HFF-Myc (cell line): Measurements from ENCODE around the gene HIC1.

Experiments used
- DNase-seq: peaks from one replicate; pipeline ENCODE4 v3.0.0-alpha.2; 2011; ENCODE audit warnings: low read depth; ENCODE audit errors: extremely low read depth
- H3K4me3 ChIP-seq: replicated peaks from 2 replicates; pipeline ENCODE4 v1.5.1; 2011; ENCODE audit warnings: low read depth, mild to moderate bottlenecking, control low read depth, low read length
- TF ChIP-seq, protein P1 (sequence below): IDR thresholded peaks from 2 replicates; pipeline ENCODE4 v1.5.1; 2012; ENCODE audit warnings: mild to moderate bottlenecking, low read depth, low read length, control low read depth; ENCODE audit errors: missing control alignments

The HIC1 gene

DNA sequence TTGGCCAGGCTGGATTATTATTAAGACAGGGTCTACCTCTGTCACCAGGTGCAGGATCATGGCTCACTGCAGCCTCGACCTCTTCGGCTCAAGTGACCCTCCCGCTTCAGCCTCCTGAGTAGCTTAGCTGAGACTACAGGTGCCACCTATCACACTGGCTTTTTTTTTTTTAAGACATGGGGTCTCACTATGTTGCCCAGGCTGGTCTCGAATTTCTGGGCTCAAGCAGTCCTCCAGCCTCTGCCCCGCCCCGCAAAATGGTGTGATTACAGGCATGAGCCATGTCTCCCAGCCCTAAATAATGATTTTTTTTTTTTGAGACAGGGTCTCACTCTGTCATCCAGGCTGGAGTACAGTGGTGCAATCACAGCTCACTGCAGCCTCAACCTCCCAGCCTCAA lies 7.3 kb upstream of the HIC1 start:
- H3K4me3 ChIP-seq = no peak overlapping the region
- no peak for DNase-seq
- TF ChIP-seq, protein P1, sequence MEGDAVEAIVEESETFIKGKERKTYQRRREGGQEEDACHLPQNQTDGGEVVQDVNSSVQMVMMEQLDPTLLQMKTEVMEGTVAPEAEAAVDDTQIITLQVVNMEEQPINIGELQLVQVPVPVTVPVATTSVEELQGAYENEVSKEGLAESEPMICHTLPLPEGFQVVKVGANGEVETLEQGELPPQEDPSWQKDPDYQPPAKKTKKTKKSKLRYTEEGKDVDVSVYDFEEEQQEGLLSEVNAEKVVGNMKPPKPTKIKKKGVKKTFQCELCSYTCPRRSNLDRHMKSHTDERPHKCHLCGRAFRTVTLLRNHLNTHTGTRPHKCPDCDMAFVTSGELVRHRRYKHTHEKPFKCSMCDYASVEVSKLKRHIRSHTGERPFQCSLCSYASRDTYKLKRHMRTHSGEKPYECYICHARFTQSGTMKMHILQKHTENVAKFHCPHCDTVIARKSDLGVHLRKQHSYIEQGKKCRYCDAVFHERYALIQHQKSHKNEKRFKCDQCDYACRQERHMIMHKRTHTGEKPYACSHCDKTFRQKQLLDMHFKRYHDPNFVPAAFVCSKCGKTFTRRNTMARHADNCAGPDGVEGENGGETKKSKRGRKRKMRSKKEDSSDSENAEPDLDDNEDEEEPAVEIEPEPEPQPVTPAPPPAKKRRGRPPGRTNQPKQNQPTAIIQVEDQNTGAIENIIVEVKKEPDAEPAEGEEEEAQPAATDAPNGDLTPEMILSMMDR = no peak

DNA sequence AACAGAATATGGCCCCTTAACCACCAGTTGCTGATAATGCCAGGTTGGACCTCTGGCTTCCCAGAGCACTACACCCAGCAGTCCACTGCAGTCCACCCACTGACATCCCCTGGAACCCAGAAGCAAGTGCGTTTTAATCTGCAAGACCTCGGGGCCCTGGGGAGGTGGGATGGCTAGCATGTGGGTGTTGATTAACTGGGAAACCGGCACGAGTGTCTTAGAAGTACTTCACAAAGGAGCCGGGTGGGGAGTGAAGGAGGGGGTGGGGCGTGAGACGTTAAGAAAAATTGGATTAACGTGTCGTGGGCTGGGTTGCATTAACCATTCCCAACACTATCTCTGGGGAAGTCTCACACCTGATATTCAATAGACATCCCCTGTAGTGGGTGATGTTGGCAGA lies 6.1 kb upstream of the HIC1 start:
- DNase-seq = no peak
- TF ChIP-seq, protein P1 = no peak
- peak overlapping the region; percentile 60 for H3K4me3 ChIP-seq

DNA sequence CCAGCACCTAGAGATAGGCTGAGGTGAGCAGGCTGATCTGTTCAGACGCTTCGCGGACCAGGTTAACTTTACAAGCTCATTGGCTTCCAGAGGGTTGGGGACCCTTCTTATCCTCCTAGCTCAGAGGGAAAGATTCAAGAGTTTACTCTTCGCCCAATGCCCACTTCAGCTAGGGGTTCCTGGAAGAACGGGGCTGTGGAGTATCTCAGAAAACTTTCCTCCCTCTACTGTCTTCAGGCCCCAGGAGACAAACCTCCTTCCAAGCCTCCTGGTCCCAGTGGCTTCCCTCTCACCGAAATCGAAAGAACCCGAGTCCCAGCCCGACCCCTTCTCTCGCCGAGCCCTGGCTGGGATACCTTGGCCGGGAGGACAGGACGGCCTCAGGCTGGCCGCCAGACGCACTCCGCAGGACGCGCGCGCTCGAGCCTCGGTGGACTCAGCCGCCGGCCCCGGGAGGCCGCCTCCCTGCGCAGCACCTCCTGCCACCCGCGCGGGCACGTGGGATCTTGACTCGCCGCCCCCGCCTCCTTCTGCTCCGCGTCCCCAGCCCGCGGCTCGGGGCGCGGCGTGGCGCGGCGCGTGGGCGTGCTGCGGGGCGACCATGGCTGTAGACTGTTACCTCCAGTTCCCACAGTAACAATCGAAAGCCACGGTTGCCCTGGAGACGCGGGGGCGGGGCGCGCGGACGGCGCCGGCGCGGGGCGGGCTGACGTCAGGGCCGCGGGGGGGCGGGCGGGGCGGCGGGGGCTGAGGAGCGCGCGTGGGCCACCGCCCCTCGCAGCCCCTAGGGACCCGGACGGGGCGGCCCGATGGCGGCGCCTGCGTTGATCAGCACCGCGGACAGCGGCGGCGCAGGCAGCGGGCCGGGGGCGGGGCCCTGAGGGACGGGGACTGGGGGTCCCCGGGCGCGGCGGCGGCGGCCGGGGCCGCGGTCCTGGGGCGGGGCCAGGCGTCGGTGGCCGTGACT lies 5.3 kb upstream of the HIC1 start:
- TF ChIP-seq, protein P1 = no peak
- DNase-seq = no peak
- H3K4me3 ChIP-seq = peak overlapping the region; percentile 60

DNA sequence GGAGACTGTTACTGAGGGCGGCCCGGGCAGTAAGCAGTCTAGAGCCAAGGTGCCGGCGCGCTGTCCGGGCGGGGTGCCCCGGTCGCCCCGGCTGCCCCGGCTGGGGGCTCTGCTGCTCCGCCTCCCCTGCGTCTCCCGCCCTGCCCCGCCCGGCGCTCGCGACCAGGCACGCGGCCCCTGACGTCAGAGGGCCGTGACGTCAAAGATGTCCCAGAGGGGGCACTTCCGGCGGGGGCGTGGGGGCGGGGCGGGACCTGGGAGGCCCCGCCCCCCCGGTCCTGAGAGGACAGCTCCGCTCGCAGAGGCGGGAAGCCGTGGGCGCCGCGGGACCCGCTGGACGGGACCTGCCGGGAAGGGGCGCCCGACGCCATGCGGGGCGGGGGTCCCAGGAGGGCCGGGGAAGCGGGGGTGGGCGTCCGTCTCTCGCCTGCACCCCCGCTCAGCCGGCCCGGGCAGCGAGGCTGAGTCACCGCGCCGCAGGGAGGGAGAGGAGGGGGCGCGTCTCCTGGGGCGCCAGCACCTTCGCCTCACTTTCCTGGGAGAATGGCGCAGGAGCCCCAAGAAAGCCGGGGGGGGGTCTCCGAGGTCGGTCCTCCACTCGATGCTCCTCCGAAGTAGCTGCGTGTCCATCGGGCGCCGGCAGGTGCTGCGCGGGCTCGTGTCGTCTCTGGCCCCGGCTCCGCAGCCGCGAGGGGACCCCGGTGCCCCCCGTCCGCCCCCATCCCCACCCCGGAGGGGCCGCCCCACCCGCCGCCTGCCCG lies 4.4 kb upstream of the HIC1 start:
- TF ChIP-seq, protein P1 = no peak
- peak overlapping the region; percentile 36 for H3K4me3 ChIP-seq
- DNase-seq = no peak

DNA sequence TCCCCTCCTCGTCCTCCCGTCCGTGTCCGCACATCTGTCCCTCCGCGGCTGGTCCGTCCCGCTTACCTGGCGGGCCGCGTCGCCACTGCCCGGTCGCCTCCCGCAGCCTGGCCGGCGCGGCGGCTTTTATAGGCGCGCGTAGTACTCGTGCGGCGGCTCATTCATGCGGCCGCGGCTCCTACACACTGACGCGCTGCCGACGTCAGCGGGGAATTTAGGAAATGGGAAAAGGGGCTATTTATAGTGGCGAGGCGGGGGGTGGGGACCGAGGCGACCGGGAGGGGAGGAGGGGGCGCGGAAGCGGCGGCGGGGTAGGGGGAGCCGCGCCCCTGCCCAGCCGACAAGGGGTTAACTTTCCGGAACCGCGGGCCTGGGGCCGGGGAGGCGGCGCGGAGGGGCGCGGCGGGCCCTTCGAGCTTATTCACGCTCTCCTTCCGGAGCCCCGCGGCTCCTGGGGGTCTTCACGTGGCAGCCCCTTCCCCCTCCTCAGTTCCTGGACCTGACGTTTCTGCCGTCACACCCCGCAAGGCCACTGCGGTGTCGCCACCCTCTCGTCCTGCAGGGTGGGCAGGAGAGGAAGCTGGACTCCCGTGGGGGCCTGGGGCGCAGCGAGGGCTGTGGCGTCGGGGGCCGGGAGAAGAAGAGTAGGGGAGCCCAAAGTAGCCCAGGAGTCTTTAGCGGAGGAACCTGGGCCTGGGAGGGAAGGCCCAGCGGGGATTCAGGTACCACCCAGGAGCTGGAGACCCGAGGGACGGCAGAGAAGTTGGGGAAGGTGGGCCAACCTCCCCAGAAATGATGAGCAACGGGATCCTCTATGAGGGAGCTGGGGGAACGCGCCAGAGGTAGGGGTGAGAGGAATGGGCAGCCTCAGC lies 3.6 kb upstream of the HIC1 start:
- H3K4me3 ChIP-seq = peak overlapping the region; percentile 36
- DNase-seq = no peak
- TF ChIP-seq, protein P1 = no peak

DNA sequence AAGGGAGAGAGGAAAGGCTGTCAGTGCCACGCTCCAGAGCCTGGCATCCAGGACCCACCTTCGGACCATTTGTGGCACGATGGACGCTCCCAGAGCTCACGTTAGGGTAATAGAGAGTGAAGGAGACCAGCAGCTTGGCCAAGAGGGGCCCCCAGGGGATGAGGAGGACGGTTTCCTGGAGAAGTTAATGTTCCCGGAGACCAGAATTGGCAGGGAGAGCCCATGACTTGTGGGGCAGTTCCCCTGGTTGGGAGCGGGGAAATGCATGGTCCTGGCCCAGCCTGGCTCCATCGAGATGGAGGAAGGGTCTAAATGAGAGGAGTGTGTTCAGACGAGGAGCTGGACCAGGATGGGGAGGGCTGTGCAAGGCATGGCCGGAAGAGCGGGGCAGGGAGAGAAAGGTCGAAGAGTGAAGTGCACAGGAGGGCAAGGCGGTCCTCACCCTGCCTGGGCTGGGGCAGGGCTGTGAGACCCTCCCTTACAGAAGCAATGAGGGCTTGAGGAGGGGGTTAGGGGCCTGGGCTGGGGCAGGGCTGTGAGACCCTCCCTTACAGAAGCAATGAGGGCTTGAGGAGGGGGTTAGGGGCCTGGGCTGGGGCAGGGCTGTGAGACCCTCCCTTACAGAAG lies 2.9 kb upstream of the HIC1 start:
- no peak for DNase-seq
- TF ChIP-seq, protein P1 = no peak
- H3K4me3 ChIP-seq = no peak overlapping the region
